ENCODE data around the gene AMY1A.
"Not testable (repeated sequence)": the region's sequence is repeated elsewhere in the genome, so short reads cannot be mapped to it uniquely, and the experiment has no call there.

Gene AMY1A

DNA sequence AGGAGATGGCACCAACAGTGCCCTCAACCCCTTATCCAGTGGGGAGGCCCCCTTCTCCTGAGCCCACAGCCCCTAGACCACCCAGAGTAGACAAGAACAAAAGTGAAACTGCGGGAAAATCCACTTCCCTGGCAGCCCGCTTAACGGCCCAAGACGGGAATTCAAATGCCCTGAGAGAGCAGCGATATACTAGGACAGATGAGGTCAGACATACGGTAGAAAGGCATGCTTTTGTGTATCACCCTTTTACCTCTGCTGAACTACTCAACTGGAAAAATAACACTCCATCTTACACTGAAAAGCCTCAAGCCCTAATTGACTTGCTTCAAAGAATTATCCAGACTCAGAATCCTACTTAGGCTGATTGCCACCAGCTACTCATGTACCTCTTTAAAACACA is 41.9 kb downstream of the AMY1A start:
- not testable (repeated sequence) for H3K4me3 ChIP-seq (ENCODE audit: low read depth in 1 of 2, low read length in 2 of 2); H3K9ac ChIP-seq (ENCODE audit: low read depth in 1 of 2, low read length in 2 of 2); H3K4me1 ChIP-seq (ENCODE audit: control insufficient read depth in 1 of 2, insufficient read depth in 2 of 2, low read length in 2 of 2); H3K27ac ChIP-seq (ENCODE audit: low read depth, low read length); H3K36me3 ChIP-seq (ENCODE audit: control insufficient read depth in 1 of 2, insufficient read depth in 2 of 2, low read length in 2 of 2); H3K9me3 ChIP-seq (ENCODE audit: control insufficient read depth in 1 of 2, low read length in 2 of 2); H3K27me3 ChIP-seq (ENCODE audit: control insufficient read depth in 1 of 2, insufficient read depth in 2 of 2, low read length in 2 of 2)

GRCh38 chr1:103700669-103701068 is 45.1 kb downstream of the AMY1A start:
- not testable (repeated sequence) for H3K36me3 ChIP-seq (ENCODE audit: control insufficient read depth in 1 of 2, insufficient read depth in 2 of 2, low read length in 2 of 2); H3K27me3 ChIP-seq (ENCODE audit: control insufficient read depth in 1 of 2, insufficient read depth in 2 of 2, low read length in 2 of 2); H3K4me1 ChIP-seq (ENCODE audit: control insufficient read depth in 1 of 2, insufficient read depth in 2 of 2, low read length in 2 of 2); H3K27ac ChIP-seq (ENCODE audit: low read depth, low read length); H3K9ac ChIP-seq (ENCODE audit: low read depth in 1 of 2, low read length in 2 of 2); H3K9me3 ChIP-seq (ENCODE audit: control insufficient read depth in 1 of 2, low read length in 2 of 2); H3K4me3 ChIP-seq (ENCODE audit: low read depth in 1 of 2, low read length in 2 of 2)

- H3K27ac ChIP-seq (ENCODE audit: low read depth, low read length); H3K9me3 ChIP-seq (ENCODE audit: control insufficient read depth in 1 of 2, low read length in 2 of 2); H3K27me3 ChIP-seq (ENCODE audit: control insufficient read depth in 1 of 2, insufficient read depth in 2 of 2, low read length in 2 of 2); H3K9ac ChIP-seq (ENCODE audit: low read depth in 1 of 2, low read length in 2 of 2); H3K4me3 ChIP-seq (ENCODE audit: low read depth in 1 of 2, low read length in 2 of 2); H3K36me3 ChIP-seq (ENCODE audit: control insufficient read depth in 1 of 2, insufficient read depth in 2 of 2, low read length in 2 of 2); H3K4me1 ChIP-seq (ENCODE audit: control insufficient read depth in 1 of 2, insufficient read depth in 2 of 2, low read length in 2 of 2): not testable (repeated sequence)
These were observed 45.7 kb downstream of the AMY1A start for GRCh38 chr1:103701256-103701655.

GRCh38 chr1:103707670-103708069 is 52.1 kb downstream of the AMY1A start:
- not testable (repeated sequence) for H3K4me1 ChIP-seq (ENCODE audit: control insufficient read depth in 1 of 2, insufficient read depth in 2 of 2, low read length in 2 of 2); H3K27me3 ChIP-seq (ENCODE audit: control insufficient read depth in 1 of 2, insufficient read depth in 2 of 2, low read length in 2 of 2); H3K36me3 ChIP-seq (ENCODE audit: control insufficient read depth in 1 of 2, insufficient read depth in 2 of 2, low read length in 2 of 2)

DNA sequence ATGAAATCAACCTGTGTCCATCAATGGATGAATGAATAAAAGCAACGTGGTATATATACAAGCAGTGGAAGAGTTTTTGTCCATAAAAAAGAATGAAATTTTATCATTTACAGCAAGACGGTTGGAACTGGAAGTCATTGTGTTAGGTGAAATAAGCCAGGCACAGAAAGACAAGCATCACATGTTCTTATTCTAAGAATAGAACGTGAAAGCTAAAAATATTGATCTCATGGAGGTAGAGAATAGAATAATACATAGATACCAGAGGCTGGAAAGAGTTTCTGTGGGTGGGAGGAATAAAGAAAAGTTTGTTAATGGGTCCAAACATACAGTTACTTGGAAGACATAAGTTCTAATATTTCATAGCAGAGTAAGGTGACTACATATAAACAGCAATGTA is 54.8 kb downstream of the AMY1A start:
- H3K9me3 ChIP-seq (ENCODE audit: control insufficient read depth in 1 of 2, low read length in 2 of 2); H3K27ac ChIP-seq (ENCODE audit: low read depth, low read length); H3K36me3 ChIP-seq (ENCODE audit: control insufficient read depth in 1 of 2, insufficient read depth in 2 of 2, low read length in 2 of 2); H3K4me1 ChIP-seq (ENCODE audit: control insufficient read depth in 1 of 2, insufficient read depth in 2 of 2, low read length in 2 of 2); H3K4me3 ChIP-seq (ENCODE audit: low read depth in 1 of 2, low read length in 2 of 2); H3K9ac ChIP-seq (ENCODE audit: low read depth in 1 of 2, low read length in 2 of 2); H3K27me3 ChIP-seq (ENCODE audit: control insufficient read depth in 1 of 2, insufficient read depth in 2 of 2, low read length in 2 of 2): not testable (repeated sequence)

More at GRCh38 chr1:103707670-103708069, 52.1 kb downstream of the AMY1A start:
- H3K27ac ChIP-seq (ENCODE audit: low read depth, low read length); H3K4me3 ChIP-seq (ENCODE audit: low read depth in 1 of 2, low read length in 2 of 2); H3K9me3 ChIP-seq (ENCODE audit: control insufficient read depth in 1 of 2, low read length in 2 of 2); H3K9ac ChIP-seq (ENCODE audit: low read depth in 1 of 2, low read length in 2 of 2): not testable (repeated sequence)

Data from duodenal mucosa (tissue), 2 donors.